Heart right ventricle (tissue), 16 donors: ENCODE results near the gene SLC38A4. TPM values are rescaled to one million over a fixed set of nuclear protein-coding genes. Genes with fewer than 3 reads are reported as not detected.

Experiments used
- ATAC-seq, 8 donors: fragments of 200-7000 bp; cut with Tn5 transposase; one replicate each; pipeline ENCODE4 v1.9.1; 2020; ENCODE audit warnings: mild to moderate bottlenecking in 8 of 8, moderate library complexity in 8 of 8, moderate number of reproducible peaks in 1 of 8
- DNase-seq, 2 donors: peaks; one replicate each; pipeline ENCODE4 v3.0.0-alpha.2; 2020
- H3K27ac ChIP-seq, 10 donors: fragments of 200-600 bp; sonication (generic) in 2 of 10; one replicate each; pipeline versions ENCODE4 v1.5.0 to v1.8.0; 2020 to 2022; ENCODE audit warnings: mild to moderate bottlenecking in 3 of 10
- H3K27me3 ChIP-seq, 7 donors: fragments of 200-600 bp; one replicate each; pipeline ENCODE4 v1.8.0; 2021 to 2022; ENCODE audit warnings: mild to moderate bottlenecking in 2 of 7
- H3K36me3 ChIP-seq, 9 donors: fragments of 200-600 bp; sonication (generic) in 1 of 9; one replicate each; pipeline versions ENCODE4 v1.5.0 to v1.8.0; 2020 to 2022; ENCODE audit warnings: mild to moderate bottlenecking in 2 of 9
- H3K4me1 ChIP-seq, 9 donors: fragments of 200-600 bp; sonication (generic) in 1 of 9; one replicate each; pipeline versions ENCODE4 v1.5.0 to v1.8.0; 2020 to 2022; ENCODE audit warnings: mild to moderate bottlenecking in 4 of 9
- H3K4me3 ChIP-seq, 10 donors: fragments of 200-600 bp; sonication (generic) in 2 of 10; one replicate each; pipeline versions ENCODE4 v1.5.0 to v1.8.0; 2020 to 2022; ENCODE audit warnings: mild to moderate bottlenecking in 7 of 10, moderate library complexity in 2 of 10
- H3K9me3 ChIP-seq, 11 donors: fragments of 200-600 bp in 10 of 11; sonication (generic) in 2 of 11; one replicate each; pipeline versions ENCODE4 v1.5.0 to v1.8.0; 2013 to 2022; ENCODE audit warnings: mild to moderate bottlenecking in 2 of 11, control low read depth in 1 of 11, moderate library complexity in 1 of 11
- CTCF ChIP-seq, 9 donors: fragments of 200-600 bp; sonication (generic) in 2 of 9; IDR thresholded peaks; one replicate each; pipeline versions ENCODE4 v1.5.0 to v1.8.0; 2021 to 2022; ENCODE audit warnings: antibody characterized with exemption in 9 of 9, mild to moderate bottlenecking in 5 of 9, moderate library complexity in 1 of 9
- WGBS, 2 donors: extraction: QIAGEN DNeasy Blood & Tissue Kit; methylation state at CpG; one replicate each; pipeline ENCODE4 v1.1.7; 2013; ENCODE audit warnings: inconsistent platforms in 1 of 2; 5-methylcytosine and 5-hydroxymethylcytosine counted together
- intact Hi-C, 10 donors: fragments of 100-400 bp; cut with DNase I; formaldehyde crosslinking; loops; one replicate each; pipeline versions ENCODE4 v1.11.1 to v1.14.2; 2022
- polyA plus RNA-seq, 2 donors: library from polyadenylated mRNA; stranded (reverse); fragments of 200-250 nt; gene quantifications; one replicate each; pipeline ENCODE4 v1.2.3, GENCODE V29; 2013
- total RNA-seq, 10 donors: library from RNA; stranded (reverse); fragmentation: NEBNext Ultra II Directional in 3 of 10; extraction: Animal tissue kit (Norgen Biotek cat#: 25700) in 3 of 10; gene quantifications; one replicate each; pipeline versions ENCODE4 v1.2.1 to v1.2.4, GENCODE V29; 2021 to 2023
- donor health status: Arrhythmogenic right ventricular cardiomyopathy.
- donor health status: ischemic (EF 13 %, LVEDD 7.1; RV severe dilation, severe dysfunction).
- donor health status: healthy with polysubstance abuse.
- donor health status: DM: no; HTN: yes; CAD: no.
- donor health status: DM: no; HTN: no; CAD: no.
- donor health status: ischemic (EF 25% LVEDD 6.9; RV normal size, moderate dysfunction).
- donor health status: ischemic (EF 25% LVEDD 5.7; RV mildly dilated, moderate dysfunction).
- donor health status: healthy.
- donor health status: DM: yes; HTN: yes; CAD: no.
- donor health status: Ischemic cardiomyopathy.
- donor health status: ischemic (EF 35%, LVEDD 5.7; RV mildly dilated, moderate dysfunction).
- donor health status: nonischemic (EF 11% LVEDD 7.7; RV severe dilation, severe dysfunction).
- donor health status: DM: yes; HTN: yes; CAD: no.
- donor health status: PGD.
- donor health status: ischemic (EF 29% LVEDD 5.4; RV normal size, mild dysfunction).
- donor health status: nonischemic (EF 23%, LVEDD 6.1; RV moderate dilation, normal function).

SLC38A4 gene
- total and polyA plus RNA-seq, 12 donors: 0.06 to 2.3 (median 0.67) TPM; not detected in 2

GRCh38 chr12:46754550-46754949 lies 71.2 kb downstream of the SLC38A4 start:
- H3K27ac ChIP-seq: no peak overlapping the region
- H3K4me1 ChIP-seq: no peaks in the 10 kb centered on the region
- peaks cover 0 to 33% (median 0%) of the 10 kb centered on the region in 11 donors for H3K9me3 ChIP-seq
- intact Hi-C loops: no loop called here
- H3K4me3 ChIP-seq: no peak overlapping the region
- 47 to 52% methylated on average over 3 of the region's 3 CpGs for WGBS, 2 donors
- ATAC-seq (no peak), DNase-seq (no peak)
- no peak for TF ChIP-seq CTCF (IDR thresholded peaks at IDR 0.05)
- H3K27me3 ChIP-seq: no peaks in the 10 kb centered on the region
- H3K36me3 ChIP-seq: no peaks in the 10 kb centered on the region

- intact Hi-C loops: no loop called here
- no peaks in the 10 kb centered on the region for H3K36me3 ChIP-seq
- DNase-seq: no peak
- TF ChIP-seq CTCF (IDR thresholded peaks at IDR 0.05): no peak
- no peaks in the 10 kb centered on the region for H3K27me3 ChIP-seq
- no peaks in the 10 kb centered on the region for H3K4me1 ChIP-seq
- WGBS, 2 donors: 88 to 94% methylated on average over 2 of the region's 2 CpGs
- H3K9me3 ChIP-seq: peaks cover 0 to 38% (median 4%) of the 10 kb centered on the region in 11 donors
- H3K27ac ChIP-seq: no peak overlapping the region
- no peak overlapping the region for H3K4me3 ChIP-seq
- ATAC-seq: no peak
Observed at GRCh38 chr12:46752396-46752795, 73.4 kb downstream of the SLC38A4 start.

- Histone ChIP-seq H3K4me3 (no peak overlapping the region), H3K4me1 (no peaks in the 10 kb centered on the region), H3K27ac (no peak overlapping the region), H3K9me3 (peaks cover 0 to 42% (median 4%) of the 10 kb centered on the region in 11 donors), H3K27me3 (no peaks in the 10 kb centered on the region), H3K36me3 (no peaks in the 10 kb centered on the region)
- 40 to 55% methylated on average over 1 of the region's 1 CpG for WGBS, 2 donors
- intact Hi-C loops: no loop called here
- DNase-seq: no peak
- no peak for ATAC-seq
- no peak for TF ChIP-seq CTCF (IDR thresholded peaks at IDR 0.05)
Observed at GRCh38 chr12:46751173-46751572, 74.6 kb downstream of the SLC38A4 start.

GRCh38 chr12:46749322-46749721 lies 76.5 kb downstream of the SLC38A4 start:
- 89 to 94% methylated on average over 4 of the region's 4 CpGs for WGBS, 2 donors
- no peak for ATAC-seq
- intact Hi-C loops: no loop called here
- Histone ChIP-seq H3K27ac (no peak overlapping the region), H3K4me3 (no peak overlapping the region), H3K36me3 (no peaks in the 10 kb centered on the region), H3K27me3 (no peaks in the 10 kb centered on the region), H3K4me1 (no peaks in the 10 kb centered on the region), H3K9me3 (peaks cover 0 to 53% (median 4%) of the 10 kb centered on the region in 11 donors)
- no peak for TF ChIP-seq CTCF (IDR thresholded peaks at IDR 0.05)
- no peak for DNase-seq
